Measurements from ENCODE around the gene UMAD1.

The UMAD1 gene

GRCh38 chr7:7737674-7738073, 97.1 kb downstream of the UMAD1 start:
- H3K9ac ChIP-seq (ENCODE audit: low read depth, low read length): no peak overlapping the region
- H3K4me1 ChIP-seq (ENCODE audit: insufficient read depth, low read length): peaks cover 8% of the 10 kb centered on the region; the same call in 1 of the 2 replicates
- no peaks in the 10 kb centered on the region for H3K36me3 ChIP-seq (ENCODE audit: insufficient read depth, low read depth, low read length)
- no peak overlapping the region for H3K4me3 ChIP-seq (ENCODE audit: low read length)
- H3K9me3 ChIP-seq (ENCODE audit: insufficient read depth, low read depth, low read length): no peaks in the 10 kb centered on the region
- no peak overlapping the region for H3K27ac ChIP-seq (ENCODE audit: low read length)
- no peaks in the 10 kb centered on the region for H3K27me3 ChIP-seq (ENCODE audit: insufficient read depth, low read length)

GRCh38 chr7:7738177-7738576, 97.6 kb downstream of the UMAD1 start:
- H3K4me1 ChIP-seq (ENCODE audit: insufficient read depth, low read length): peaks cover 8% of the 10 kb centered on the region; the same call in 1 of the 2 replicates
- no peaks in the 10 kb centered on the region for H3K36me3 ChIP-seq (ENCODE audit: insufficient read depth, low read depth, low read length)
- no peak overlapping the region for H3K4me3 ChIP-seq (ENCODE audit: low read length)
- no peaks in the 10 kb centered on the region for H3K27me3 ChIP-seq (ENCODE audit: insufficient read depth, low read length)
- H3K9ac ChIP-seq (ENCODE audit: low read depth, low read length): no peak overlapping the region
- no peak overlapping the region for H3K27ac ChIP-seq (ENCODE audit: low read length)
- H3K9me3 ChIP-seq (ENCODE audit: insufficient read depth, low read depth, low read length): no peaks in the 10 kb centered on the region

- H3K9me3 ChIP-seq (ENCODE audit: insufficient read depth, low read depth, low read length): no peaks in the 10 kb centered on the region
- H3K27ac ChIP-seq (ENCODE audit: low read length): no peak overlapping the region
- no peak overlapping the region for H3K9ac ChIP-seq (ENCODE audit: low read depth, low read length)
- peaks cover 8% of the 10 kb centered on the region; the same call in 1 of the 2 replicates for H3K4me1 ChIP-seq (ENCODE audit: insufficient read depth, low read length)
- no peak overlapping the region for H3K4me3 ChIP-seq (ENCODE audit: low read length)
- no peaks in the 10 kb centered on the region for H3K27me3 ChIP-seq (ENCODE audit: insufficient read depth, low read length)
- H3K36me3 ChIP-seq (ENCODE audit: insufficient read depth, low read depth, low read length): no peaks in the 10 kb centered on the region
These were observed 98.1 kb downstream of the UMAD1 start for GRCh38 chr7:7738622-7739021.

- Histone ChIP-seq H3K9ac (ENCODE audit: low read depth, low read length) (no peak overlapping the region), H3K4me1 (ENCODE audit: insufficient read depth, low read length) (peaks cover 8% of the 10 kb centered on the region; the same call in 1 of the 2 replicates), H3K36me3 (ENCODE audit: insufficient read depth, low read depth, low read length) (no peaks in the 10 kb centered on the region), H3K27me3 (ENCODE audit: insufficient read depth, low read length) (no peaks in the 10 kb centered on the region), H3K4me3 (ENCODE audit: low read length) (no peak overlapping the region), H3K27ac (ENCODE audit: low read length) (no peak overlapping the region), H3K9me3 (ENCODE audit: insufficient read depth, low read depth, low read length) (no peaks in the 10 kb centered on the region)
These were observed 98.9 kb downstream of the UMAD1 start for GRCh38 chr7:7739204-7740036.

GRCh38 chr7:7740037-7740355, 99.4 kb downstream of the UMAD1 start:
- H3K4me3 ChIP-seq (ENCODE audit: low read length): no peak overlapping the region
- H3K27me3 ChIP-seq (ENCODE audit: insufficient read depth, low read length): no peaks in the 10 kb centered on the region
- H3K27ac ChIP-seq (ENCODE audit: low read length): no peak overlapping the region
- H3K36me3 ChIP-seq (ENCODE audit: insufficient read depth, low read depth, low read length): no peaks in the 10 kb centered on the region
- H3K9me3 ChIP-seq (ENCODE audit: insufficient read depth, low read depth, low read length): no peaks in the 10 kb centered on the region
- no peak overlapping the region for H3K9ac ChIP-seq (ENCODE audit: low read depth, low read length)
- H3K4me1 ChIP-seq (ENCODE audit: insufficient read depth, low read length): peaks cover 8% of the 10 kb centered on the region; the same call in 1 of the 2 replicates

GRCh38 chr7:7742223-7742622, 101.7 kb downstream of the UMAD1 start:
- Histone ChIP-seq H3K36me3 (ENCODE audit: insufficient read depth, low read depth, low read length) (no peaks in the 10 kb centered on the region), H3K9me3 (ENCODE audit: insufficient read depth, low read depth, low read length) (no peaks in the 10 kb centered on the region), H3K27ac (ENCODE audit: low read length) (no peak overlapping the region), H3K9ac (ENCODE audit: low read depth, low read length) (no peak overlapping the region), H3K27me3 (ENCODE audit: insufficient read depth, low read length) (no peaks in the 10 kb centered on the region), H3K4me1 (ENCODE audit: insufficient read depth, low read length) (no peaks in the 10 kb centered on the region; the same call in 1 of the 2 replicates), H3K4me3 (ENCODE audit: low read length) (no peak overlapping the region)

- H3K27ac ChIP-seq (ENCODE audit: low read length): no peak overlapping the region
These were observed 104.7 kb downstream of the UMAD1 start for GRCh38 chr7:7745258-7745657.

GRCh38 chr7:7745966-7746365, 105.4 kb downstream of the UMAD1 start:
- Histone ChIP-seq H3K4me3 (ENCODE audit: low read length) (no peak overlapping the region), H3K4me1 (ENCODE audit: insufficient read depth, low read length) (no peaks in the 10 kb centered on the region), H3K36me3 (ENCODE audit: insufficient read depth, low read depth, low read length) (no peaks in the 10 kb centered on the region), H3K9ac (ENCODE audit: low read depth, low read length) (no peak overlapping the region), H3K27ac (ENCODE audit: low read length) (no peak overlapping the region), H3K9me3 (ENCODE audit: insufficient read depth, low read depth, low read length) (no peaks in the 10 kb centered on the region), H3K27me3 (ENCODE audit: insufficient read depth, low read length) (no peaks in the 10 kb centered on the region)

More at GRCh38 chr7:7745258-7745657, 104.7 kb downstream of the UMAD1 start:
- no peak overlapping the region for H3K9ac ChIP-seq (ENCODE audit: low read depth, low read length)
- H3K4me3 ChIP-seq (ENCODE audit: low read length): no peak overlapping the region
- H3K9me3 ChIP-seq (ENCODE audit: insufficient read depth, low read depth, low read length): no peaks in the 10 kb centered on the region
- H3K36me3 ChIP-seq (ENCODE audit: insufficient read depth, low read depth, low read length): no peaks in the 10 kb centered on the region
- H3K4me1 ChIP-seq (ENCODE audit: insufficient read depth, low read length): no peaks in the 10 kb centered on the region
- no peaks in the 10 kb centered on the region for H3K27me3 ChIP-seq (ENCODE audit: insufficient read depth, low read length)

GRCh38 chr7:7746458-7746857, 105.9 kb downstream of the UMAD1 start:
- H3K27me3 ChIP-seq (ENCODE audit: insufficient read depth, low read length): no peaks in the 10 kb centered on the region
- no peaks in the 10 kb centered on the region for H3K4me1 ChIP-seq (ENCODE audit: insufficient read depth, low read length)
- no peaks in the 10 kb centered on the region for H3K9me3 ChIP-seq (ENCODE audit: insufficient read depth, low read depth, low read length)
- no peak overlapping the region for H3K9ac ChIP-seq (ENCODE audit: low read depth, low read length)
- H3K27ac ChIP-seq (ENCODE audit: low read length): no peak overlapping the region
- H3K36me3 ChIP-seq (ENCODE audit: insufficient read depth, low read depth, low read length): no peaks in the 10 kb centered on the region
- no peak overlapping the region for H3K4me3 ChIP-seq (ENCODE audit: low read length)

- no peak overlapping the region for H3K9ac ChIP-seq (ENCODE audit: low read depth, low read length)
- H3K27ac ChIP-seq (ENCODE audit: low read length): no peak overlapping the region
- no peaks in the 10 kb centered on the region for H3K9me3 ChIP-seq (ENCODE audit: insufficient read depth, low read depth, low read length)
These were observed 110.2 kb downstream of the UMAD1 start for GRCh38 chr7:7750571-7751242.

GRCh38 chr7:7751243-7752092, 110.9 kb downstream of the UMAD1 start:
- no peaks in the 10 kb centered on the region for H3K9me3 ChIP-seq (ENCODE audit: insufficient read depth, low read depth, low read length)
- no peaks in the 10 kb centered on the region for H3K27me3 ChIP-seq (ENCODE audit: insufficient read depth, low read length)
- H3K9ac ChIP-seq (ENCODE audit: low read depth, low read length): no peak overlapping the region
- H3K36me3 ChIP-seq (ENCODE audit: insufficient read depth, low read depth, low read length): no peaks in the 10 kb centered on the region
- H3K4me3 ChIP-seq (ENCODE audit: low read length): no peak overlapping the region
- no peak overlapping the region for H3K27ac ChIP-seq (ENCODE audit: low read length)
- no peaks in the 10 kb centered on the region for H3K4me1 ChIP-seq (ENCODE audit: insufficient read depth, low read length)

More at GRCh38 chr7:7750571-7751242, 110.2 kb downstream of the UMAD1 start:
- Histone ChIP-seq H3K4me1 (ENCODE audit: insufficient read depth, low read length) (no peaks in the 10 kb centered on the region), H3K36me3 (ENCODE audit: insufficient read depth, low read depth, low read length) (no peaks in the 10 kb centered on the region), H3K27me3 (ENCODE audit: insufficient read depth, low read length) (no peaks in the 10 kb centered on the region), H3K4me3 (ENCODE audit: low read length) (no peak overlapping the region)
